Retinal pigment epithelial cell (primary cell): ENCODE measurements around the gene RAB35.

ENCODE experiments used
- DNase-seq: peaks from one replicate; pipeline ENCODE4 v3.0.0-alpha.2; 2010; ENCODE audit warnings: low read depth
- H3K4me3 ChIP-seq: 2 replicates; pipeline ENCODE4 v1.5.1; 2011; ENCODE audit warnings: mild to moderate bottlenecking, low read length, control low read depth, moderate library complexity
- CTCF ChIP-seq: conservative IDR thresholded peaks from 2 replicates; pipeline ENCODE4 v1.5.1; 2011; ENCODE audit warnings: low read depth, low read length, control low read depth, inconsistent platforms

The RAB35 gene

GRCh38 chr12:120099738-120100137 lies 16.8 kb downstream of the RAB35 start:
- no peak for TF ChIP-seq CTCF
- H3K4me3 ChIP-seq: no peak overlapping the region
- DNase-seq: no peak

GRCh38 chr12:120098756-120099470 lies 17.6 kb downstream of the RAB35 start:
- no peak overlapping the region for H3K4me3 ChIP-seq
- no peak for DNase-seq
- no peak for TF ChIP-seq CTCF

- no peak for TF ChIP-seq CTCF
- H3K4me3 ChIP-seq: no peak overlapping the region
- no peak for DNase-seq
These were observed 19.8 kb downstream of the RAB35 start for GRCh38 chr12:120096671-120097202.

GRCh38 chr12:120095736-120096135 lies 20.8 kb downstream of the RAB35 start:
- TF ChIP-seq CTCF: no peak
- H3K4me3 ChIP-seq: no peak overlapping the region
- no peak for DNase-seq

GRCh38 chr12:120095331-120095730 lies 21.2 kb downstream of the RAB35 start:
- TF ChIP-seq CTCF: no peak
- no peak for DNase-seq
- H3K4me3 ChIP-seq: no peak overlapping the region

- no peak for TF ChIP-seq CTCF
- no peak for DNase-seq
- H3K4me3 ChIP-seq: no peak overlapping the region
These were observed 22.1 kb downstream of the RAB35 start for GRCh38 chr12:120094485-120094884.
